ENCODE data around the gene COL13A1.

COL13A1 gene

DNA sequence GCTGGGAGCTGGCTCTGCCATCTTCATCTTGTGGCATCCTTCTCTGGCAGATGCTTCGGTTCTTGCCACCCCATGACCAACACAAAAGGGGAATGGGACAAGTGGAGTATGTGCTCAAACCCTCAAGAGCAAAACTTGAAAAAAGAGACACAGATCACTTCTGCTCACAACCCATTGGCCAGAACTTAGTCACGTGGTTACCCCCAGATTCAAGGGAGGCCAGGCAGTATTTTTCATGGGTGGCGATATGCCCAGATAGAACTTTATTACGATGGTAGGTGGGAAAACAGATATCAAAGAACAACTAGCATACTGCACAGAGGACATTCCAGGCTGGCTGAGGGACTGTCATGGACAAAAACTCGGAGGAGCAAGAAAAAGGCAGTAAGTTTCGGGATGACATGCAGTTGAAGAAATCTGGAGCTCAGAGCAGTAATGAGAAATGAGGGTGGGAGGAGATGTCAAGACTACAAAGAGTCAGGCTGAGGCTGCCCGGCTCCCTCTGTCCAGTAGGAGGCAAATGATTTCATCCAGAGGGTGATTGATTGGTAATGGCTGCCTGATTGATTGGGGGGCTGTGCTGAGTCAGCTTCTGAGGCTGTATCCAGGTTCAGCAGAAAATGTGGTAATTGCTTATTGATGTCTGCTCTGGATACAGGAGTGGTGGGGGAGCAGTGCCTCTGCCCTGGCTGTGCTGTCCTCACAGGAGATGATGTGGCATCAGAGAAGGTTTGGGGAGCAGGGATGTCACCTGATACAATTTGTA is 25.3 kb downstream of the COL13A1 start:
- DNase-seq (ENCODE audit: low spot score), result no peak
- no peak overlapping the region for H3K27ac ChIP-seq

GRCh38 chr10:69828144-69828870 is 26.6 kb downstream of the COL13A1 start:
- no peak overlapping the region for H3K27ac ChIP-seq
- DNase-seq (ENCODE audit: low spot score), result no peak
- TF ChIP-seq CTCF (IDR thresholded peaks at IDR 0.05), result no peak
- no peak overlapping the region for H3K4me3 ChIP-seq

More for the DNA sequence above, 25.3 kb downstream of the COL13A1 start:
- no peak overlapping the region for H3K4me3 ChIP-seq
- no peak for TF ChIP-seq CTCF (IDR thresholded peaks at IDR 0.05)

DNA sequence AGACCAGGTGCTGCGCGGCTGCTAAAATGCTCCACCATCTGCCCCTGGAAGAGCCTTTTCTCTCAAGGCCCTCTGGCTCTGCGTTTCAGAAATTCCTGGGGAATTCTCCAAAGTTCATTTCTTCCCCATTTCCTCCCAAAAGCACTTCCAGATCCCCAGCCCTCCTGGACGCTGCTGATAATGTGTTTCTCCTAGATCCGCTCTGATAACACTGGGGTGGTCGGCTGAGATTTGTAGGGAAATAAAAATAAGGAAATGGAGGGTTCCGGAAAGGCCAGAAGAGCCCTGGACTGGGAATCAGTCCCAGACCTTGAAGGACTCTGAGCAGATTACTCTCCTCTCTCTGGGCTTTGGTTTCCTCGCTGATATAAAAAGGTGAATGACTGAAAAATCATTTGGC is 28.1 kb downstream of the COL13A1 start:
- DNase-seq (ENCODE audit: low spot score), result no peak
- no peak for TF ChIP-seq CTCF (IDR thresholded peaks at IDR 0.05)
- Histone ChIP-seq H3K27ac (no peak overlapping the region), H3K4me3 (no peak overlapping the region)

DNA sequence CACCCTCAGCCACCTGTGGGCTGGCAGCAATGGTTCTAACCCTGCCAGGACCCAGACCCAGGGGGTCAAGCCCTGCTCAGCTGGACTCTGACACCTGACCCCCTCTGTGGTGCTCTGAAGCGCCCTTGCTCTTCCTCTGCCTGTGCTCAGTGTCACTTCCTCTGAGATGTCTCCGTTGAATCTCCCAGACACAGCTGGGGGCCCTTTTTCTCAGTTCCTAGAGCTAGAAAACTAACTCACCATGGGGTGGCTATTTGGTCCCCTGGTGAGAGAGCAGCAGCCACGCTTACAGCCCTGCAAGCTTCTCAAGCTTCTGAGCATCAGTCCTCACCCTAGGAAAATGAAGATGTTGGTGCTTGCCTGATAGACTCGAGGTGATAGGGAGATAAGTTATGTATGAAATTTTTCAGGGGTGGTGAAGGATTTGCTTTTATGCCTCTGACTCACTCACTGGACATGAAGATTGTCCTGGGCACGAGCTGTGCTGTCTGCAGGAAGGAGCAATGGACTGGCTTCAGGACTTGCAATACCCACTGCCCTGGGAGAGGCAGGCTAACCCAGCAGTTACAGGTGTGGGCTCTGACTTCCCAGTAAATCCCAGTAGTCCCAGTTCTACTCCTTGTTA is 29.6 kb downstream of the COL13A1 start:
- no peak overlapping the region for H3K4me3 ChIP-seq

DNA sequence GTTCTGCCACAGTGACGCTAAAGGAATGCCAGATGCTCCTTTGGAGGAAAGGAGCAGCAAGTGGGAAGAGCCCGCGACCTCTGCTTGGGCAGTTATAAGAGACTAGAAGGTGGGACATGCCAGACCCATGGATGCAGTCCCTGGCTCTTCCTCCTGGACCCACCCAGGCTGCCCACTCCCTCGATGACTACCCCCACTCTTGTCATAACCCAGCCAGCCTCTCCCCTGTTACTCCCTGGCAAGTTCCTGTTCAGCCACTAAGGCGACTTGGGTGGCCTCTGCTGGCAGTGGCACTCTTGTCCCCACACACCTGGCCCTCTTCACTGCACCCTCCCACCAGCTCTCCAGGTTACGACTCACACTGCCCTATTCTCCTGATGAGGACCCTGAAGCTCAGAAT is 33.5 kb downstream of the COL13A1 start:
- Histone ChIP-seq H3K27ac (no peak overlapping the region), H3K4me3 (no peak overlapping the region)
- no peak for TF ChIP-seq CTCF (IDR thresholded peaks at IDR 0.05)
- DNase-seq (ENCODE audit: low spot score), result no peak

More for the DNA sequence above, 29.6 kb downstream of the COL13A1 start:
- no peak for TF ChIP-seq CTCF (IDR thresholded peaks at IDR 0.05)
- no peak for DNase-seq (ENCODE audit: low spot score)
- no peak overlapping the region for H3K27ac ChIP-seq

- DNase-seq (ENCODE audit: low spot score), result no peak
- H3K27ac ChIP-seq, result no peak overlapping the region
- no peak for TF ChIP-seq CTCF (IDR thresholded peaks at IDR 0.05)
- H3K4me3 ChIP-seq, result no peak overlapping the region
Measured at GRCh38 chr10:69835875-69836730, 34.4 kb downstream of the COL13A1 start.
